GM18508 (cell line): Measurements from ENCODE around the gene ADGRB3.
"Not testable (repeated sequence)": the region's sequence is repeated elsewhere in the genome, so short reads cannot be mapped to it uniquely, and the experiment has no call there.

ENCODE experiments used
- ATAC-seq: cut with Tn5 transposase; IDR thresholded peaks from one replicate; pipeline ENCODE4 v1.9.1; 2021; ENCODE audit warnings: moderate number of reproducible peaks; ENCODE audit not compliant: insufficient read depth, unreplicated experiment

The ADGRB3 gene

DNA sequence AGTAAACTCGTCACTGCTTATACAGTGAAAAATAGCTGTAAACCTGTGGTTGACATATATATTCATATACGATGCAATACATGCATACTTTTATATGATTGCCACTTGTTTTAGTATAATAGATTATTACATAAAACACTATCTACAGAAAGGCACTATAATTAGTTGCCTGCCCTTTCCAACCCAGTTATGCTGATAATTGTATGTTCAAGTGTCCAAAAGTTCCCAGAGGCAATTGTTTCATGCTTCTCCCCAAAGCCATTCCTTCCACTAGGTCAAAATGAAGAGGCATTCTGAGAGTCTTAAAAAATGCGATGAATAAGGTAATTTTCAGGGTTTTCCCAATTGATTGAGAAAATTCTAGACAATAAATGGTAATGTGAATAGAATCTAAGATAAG, 727.1 kb downstream of the ADGRB3 start:
- no peak for ATAC-seq

DNA sequence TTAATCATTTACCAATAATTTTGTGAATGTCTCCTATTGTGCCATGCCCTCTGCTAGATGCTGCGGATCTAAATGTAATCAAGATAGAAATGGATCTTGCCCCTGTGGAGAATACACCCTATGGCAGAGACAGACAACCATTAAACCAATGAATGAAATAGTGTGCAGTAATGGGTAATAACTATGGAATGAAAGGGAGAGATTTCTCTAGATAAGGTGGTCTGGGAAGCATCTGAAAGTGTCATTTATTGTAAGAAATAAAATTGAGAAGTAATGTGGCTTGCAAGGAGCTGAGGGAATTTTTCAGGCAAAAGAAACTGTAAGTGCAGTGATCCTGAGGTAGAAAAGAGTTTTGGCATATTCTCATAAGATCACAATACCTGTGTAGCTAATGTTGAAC, 731.7 kb downstream of the ADGRB3 start:
- ATAC-seq: no peak

DNA sequence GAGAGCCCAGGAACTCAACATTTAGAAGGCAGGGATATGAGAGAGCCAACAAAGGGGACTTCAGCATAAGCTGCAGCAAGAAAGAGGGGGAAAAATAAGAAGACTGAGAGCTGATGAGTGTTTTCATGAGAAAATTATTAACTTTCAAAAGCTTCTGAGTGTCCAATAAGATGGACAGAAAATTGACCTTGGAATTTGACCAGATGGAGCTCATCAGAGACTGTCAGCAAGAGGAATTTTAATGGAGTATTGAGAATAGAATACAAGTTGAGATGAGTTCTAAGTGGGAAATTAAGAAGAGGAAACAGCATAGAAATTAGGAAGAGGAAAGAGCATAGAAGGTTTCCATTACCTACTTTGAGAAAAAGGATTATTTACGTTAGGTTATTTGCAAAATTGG, 733.5 kb downstream of the ADGRB3 start:
- no peak for ATAC-seq

DNA sequence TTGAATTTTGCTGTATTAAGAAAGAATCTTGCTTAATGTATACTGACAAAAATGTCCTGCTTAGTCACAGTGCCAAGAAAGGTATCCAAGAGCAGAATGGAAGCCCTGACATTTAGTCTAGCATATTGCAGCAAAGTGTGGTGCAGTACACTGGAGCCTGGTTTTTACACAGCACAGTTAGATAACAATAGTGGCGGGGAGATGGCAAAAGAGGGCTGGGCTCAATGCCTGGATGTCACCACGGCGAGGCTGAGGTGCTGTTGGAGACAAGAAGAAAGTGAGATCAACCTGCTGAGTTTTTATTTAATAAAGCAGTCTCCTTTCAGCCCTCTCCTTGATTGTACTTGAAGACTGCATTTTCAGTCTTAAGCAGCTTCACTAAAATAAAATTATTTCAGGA, 735.7 kb downstream of the ADGRB3 start:
- no peak for ATAC-seq

DNA sequence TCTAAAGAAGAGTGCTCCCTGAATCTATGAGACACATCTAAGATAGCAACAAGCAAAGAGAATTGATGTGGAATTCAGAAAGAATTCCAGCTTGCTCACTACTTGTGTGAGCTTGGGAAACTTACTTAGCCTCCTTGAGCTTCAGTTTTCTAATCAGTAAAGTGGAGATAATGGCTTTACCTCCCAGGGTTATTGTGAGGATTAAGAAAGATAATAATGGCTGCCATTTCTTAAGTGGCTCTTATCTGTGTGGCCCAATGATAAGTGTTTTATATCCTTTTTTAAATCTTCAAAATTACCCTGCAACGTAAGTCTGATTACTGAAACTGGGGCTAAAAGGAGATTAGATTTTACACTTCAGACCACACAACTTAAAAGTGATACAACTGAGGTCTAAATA, 743.2 kb downstream of the ADGRB3 start:
- ATAC-seq: no peak

DNA sequence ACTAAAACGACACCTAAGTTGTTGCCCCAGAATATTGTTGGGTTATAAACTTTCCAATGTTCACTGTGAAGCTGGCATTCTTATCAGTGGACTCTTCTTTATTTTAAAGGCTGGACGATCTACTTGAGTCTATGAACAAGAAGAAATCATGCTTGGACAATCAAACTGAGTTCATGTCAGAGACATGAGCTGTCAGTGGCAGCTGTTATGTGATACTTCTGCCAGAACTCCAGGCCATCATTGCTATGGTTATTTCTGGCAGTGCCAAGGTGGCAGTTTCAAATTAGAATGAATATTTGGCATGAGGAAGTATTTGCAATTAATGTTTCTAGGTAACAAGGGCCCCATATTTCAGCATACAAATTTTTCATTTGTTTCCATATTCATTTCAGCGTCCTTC, 744.4 kb downstream of the ADGRB3 start:
- no peak for ATAC-seq

DNA sequence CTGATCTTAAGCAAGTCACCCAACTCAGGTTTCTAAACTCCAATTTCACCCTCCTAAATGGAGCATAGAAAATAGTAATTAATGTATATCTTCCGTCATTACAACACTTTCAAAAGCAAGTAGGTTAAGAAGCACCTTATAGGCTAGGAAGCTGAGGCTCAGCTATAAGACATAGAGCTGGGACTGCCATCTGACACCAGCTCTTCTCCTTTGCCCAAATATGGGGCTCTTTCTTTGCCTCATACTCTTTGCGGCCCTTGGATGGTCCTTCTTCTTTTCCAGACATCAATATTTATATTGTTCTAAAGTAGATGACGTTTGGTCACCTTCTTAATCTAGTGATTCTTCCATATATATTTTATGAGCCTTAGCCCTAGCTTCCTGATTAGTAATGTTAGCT, 748.5 kb downstream of the ADGRB3 start:
- no peak for ATAC-seq

DNA sequence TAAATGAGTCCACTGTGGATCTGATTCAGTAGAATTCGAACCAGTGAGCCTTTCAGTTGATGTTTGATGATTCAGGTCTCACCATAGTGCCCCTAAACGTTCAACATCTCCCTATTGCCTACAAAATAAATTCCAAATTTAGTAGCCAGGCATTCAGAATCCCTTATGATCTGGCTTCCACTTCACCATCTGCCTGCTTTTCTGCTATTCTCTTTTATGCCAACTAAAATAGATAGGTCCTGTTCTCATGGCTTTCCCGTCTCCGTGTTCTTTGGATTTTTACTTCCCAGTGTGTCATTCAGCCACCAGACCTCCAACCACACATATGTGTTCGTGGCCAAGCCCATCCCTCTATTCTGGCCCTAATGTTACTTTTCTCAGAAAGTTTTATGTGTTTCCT, 751.3 kb downstream of the ADGRB3 start:
- ATAC-seq: no peak

DNA sequence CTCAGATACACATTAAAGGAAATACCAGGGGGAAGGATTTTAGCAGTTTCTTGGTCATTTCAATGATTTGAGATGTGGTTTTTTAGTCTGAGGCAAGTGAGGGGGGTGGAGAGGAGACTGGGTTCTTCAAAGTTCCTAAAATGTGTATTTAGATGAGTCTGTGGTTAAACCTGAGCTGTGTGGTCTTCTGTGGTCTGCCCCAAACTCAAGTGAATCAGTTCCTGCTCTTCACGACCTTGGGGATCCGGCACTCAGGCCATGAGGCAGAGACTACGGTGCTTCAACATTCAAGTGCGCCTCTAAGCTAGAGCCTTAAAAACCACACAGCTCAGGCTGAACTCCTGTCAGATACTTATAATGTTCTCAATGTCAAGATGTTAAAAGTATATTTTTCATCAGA, 755.0 kb downstream of the ADGRB3 start:
- ATAC-seq: no peak

DNA sequence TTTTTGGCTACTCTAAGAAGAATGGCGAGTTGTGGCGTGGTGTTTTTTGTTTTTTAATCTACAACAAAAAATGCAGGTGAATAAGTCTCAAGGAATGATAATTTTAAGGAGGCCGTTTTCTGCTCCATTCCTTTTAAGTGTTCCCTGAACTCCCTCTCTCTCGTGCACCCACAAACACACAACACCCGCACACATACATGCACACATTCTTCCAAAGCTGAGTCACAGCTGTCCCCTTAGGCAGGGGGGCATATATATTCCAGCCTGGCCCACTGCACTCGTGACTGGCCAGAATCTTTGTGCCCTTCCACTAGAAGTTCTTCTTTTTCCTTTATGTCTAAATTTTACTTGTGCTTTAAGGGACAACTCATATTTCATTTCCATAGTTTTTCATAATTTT, 756.0 kb downstream of the ADGRB3 start:
- ATAC-seq: no peak

DNA sequence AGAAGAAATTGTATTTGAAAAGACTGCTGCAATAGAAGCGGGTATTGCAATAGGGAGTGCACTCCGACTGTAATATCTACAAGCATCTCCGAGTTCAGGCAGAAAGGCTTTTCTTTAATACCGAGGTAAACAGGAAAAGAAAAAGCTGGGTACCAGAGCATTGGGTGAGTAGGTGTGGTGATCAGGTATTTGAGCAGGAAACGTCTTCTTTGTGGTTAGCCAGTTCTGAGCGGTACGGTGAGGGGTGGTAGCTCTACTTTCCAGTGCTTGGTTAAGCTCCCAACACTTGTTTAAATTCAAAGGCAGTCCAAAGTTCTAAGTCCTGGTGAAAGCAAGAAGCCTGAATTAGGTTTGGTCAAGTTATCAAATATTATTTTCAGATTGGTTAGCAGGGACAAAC, 757.7 kb downstream of the ADGRB3 start:
- no peak for ATAC-seq

DNA sequence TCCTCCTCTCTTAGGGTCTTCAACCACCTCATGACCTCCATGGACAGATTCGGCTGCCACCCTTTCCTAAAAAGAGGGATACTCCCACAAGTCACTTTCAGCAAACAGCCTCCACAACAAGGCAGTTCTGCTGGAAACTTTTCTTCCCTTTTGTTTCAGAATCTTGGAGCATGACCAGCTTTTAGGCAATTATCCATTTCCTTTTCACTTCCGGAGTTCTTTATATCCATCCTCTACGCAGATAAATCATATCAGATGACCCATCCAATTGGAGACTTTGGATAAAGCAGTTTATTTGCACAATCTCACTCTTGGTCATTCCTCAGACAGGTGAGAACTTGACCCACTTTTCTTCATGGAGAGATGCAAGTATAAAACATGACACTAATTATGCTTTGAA, 763.2 kb downstream of the ADGRB3 start:
- ATAC-seq: no peak

DNA sequence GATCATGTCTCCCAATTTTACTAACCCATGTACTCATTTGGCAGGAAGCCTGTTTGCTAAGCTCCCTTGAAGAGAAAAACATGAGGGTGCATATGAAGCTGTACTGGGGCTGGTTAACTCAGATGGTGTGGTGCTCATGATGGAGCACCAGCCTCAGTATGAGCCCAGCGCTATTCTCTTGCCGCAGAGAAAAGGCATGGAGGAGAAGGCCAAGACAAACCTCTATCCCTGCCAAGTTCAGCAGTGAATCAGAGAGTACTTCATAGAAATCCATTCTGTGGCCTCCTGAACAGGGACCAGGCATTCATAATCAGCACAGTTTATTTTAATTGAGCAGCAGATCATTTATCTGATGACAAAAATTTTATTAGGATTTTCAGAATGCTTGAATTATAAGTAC, 763.6 kb downstream of the ADGRB3 start:
- no peak for ATAC-seq

DNA sequence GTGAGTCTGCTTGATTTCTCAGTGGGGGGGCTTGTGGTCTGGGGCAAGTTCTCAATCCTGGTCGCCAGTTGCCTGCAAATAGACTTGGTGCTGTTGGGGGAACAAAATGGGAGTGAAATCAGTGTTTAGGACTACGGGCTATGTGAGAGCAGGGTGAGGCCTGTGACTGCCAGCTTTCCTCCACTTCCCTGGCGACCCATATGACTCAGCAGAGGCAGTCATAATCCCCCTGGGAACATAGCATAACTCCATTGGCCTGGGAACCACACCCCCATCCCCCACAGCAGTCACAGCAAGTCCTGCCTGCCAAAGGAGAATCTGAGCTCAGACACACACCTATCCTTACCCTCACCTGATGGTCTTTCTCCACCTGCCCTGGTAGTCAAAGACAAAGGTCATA, 773.8 kb downstream of the ADGRB3 start:
- ATAC-seq: no peak

DNA sequence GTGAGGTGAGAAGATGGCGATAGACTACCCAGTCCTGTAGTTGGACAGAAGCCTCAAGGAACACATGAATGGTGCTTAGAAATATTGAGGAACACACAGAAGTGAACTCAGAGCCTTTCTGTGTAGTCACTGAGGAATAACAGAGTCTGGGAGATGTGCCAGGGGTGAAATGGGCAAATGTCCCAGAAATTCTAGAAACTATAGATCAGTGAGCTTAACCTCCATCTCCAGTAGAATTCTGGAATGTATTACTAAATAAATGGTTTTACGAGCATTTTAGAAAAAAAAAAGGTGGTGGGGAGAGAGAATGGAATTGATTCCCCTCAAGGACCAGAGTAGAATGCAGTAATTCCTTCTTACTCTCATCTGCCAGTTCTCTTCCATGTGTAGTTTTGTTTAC, 781.7 kb downstream of the ADGRB3 start:
- ATAC-seq: no peak

DNA sequence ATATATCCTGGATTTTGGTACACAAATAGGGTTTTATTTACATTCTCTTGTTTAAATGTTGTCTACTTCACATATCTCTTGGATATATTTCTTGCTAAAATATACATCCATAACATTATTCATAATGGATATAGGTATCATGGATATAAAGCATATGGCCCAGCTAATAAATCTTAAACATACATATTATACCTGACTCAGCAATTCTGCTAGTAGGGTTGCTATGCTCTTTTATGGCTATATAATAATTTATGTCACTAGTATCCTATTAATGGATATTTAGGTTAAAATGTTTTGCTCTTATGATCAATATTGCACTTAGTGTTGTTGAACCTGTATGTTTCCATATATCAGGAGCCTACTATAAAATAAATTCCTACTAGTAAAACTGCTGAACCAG, 786.2 kb downstream of the ADGRB3 start:
- ATAC-seq: no peak

DNA sequence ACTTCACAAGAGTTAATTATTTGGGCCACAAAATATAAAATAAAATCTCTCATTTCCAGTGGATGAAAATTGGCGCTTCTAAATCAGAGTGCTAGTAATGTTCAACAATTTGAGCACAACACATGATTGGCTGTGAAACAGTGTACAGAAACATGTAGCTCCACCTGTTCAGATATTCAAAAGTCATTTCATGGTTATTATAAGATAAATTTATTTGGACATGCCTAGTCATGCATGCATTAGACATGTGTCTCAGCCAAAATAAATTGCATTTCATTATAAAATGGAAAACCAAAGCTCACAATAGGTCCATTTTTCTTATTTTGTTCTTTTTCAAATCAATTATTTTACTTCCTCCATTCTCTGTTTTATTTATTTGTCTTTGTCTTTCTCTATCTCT, 786.9 kb downstream of the ADGRB3 start:
- ATAC-seq: no peak

DNA sequence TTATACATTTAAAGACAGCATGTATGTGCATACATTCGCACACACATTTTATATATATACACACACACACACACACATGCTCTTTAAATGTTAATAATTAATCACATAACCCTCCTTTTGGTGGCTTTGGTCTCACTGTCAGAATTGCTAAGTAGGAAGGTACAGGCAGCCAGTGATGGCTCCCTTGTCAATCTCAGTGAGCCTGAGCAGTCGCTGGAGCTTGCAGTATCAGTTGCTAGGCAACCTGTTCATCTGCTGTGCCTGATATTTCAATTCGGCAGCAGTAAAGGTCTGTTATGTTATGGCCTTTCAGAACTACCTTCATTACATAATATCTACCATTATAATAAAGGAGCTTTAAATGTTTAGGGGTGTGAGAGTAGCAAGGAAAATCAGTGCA, 787.4 kb downstream of the ADGRB3 start:
- ATAC-seq: no peak

DNA sequence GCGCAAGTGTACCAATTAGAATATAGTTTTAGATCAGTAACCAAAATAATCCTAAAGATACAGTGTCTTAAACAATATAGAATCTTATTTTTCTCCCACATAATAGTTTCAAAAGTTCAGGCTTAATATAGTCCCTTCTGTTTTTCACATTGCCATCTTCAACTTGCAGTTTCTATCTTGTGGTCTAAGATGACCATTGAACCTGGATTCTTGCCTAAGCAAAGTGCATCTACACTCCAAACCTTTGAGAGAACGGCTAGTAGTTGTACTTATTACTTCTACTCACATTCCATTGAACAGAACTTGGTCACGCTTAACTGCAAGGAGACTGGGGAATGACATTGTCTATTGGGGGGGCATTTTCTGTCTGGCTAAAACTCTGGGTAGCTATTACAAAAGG, 788.7 kb downstream of the ADGRB3 start:
- no peak for ATAC-seq

DNA sequence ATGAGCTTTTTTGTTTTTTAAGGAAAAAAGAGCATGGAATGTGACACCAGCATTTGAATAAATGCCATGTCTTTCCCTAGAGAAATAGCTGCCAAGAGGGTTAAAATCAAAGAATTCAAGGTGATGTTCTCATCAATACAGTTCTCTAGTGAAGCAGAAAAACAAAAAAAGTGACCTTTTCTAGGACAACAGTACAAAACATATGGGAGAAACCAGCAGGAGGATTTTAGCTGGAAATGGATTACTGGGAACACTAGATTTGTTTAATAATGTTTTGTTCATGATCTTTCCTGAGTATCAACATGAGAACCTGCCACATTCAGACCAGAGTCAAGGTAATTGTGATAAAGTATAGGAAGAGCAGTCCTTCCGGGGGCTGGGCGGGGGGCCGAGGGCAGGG, 789.5 kb downstream of the ADGRB3 start:
- no peak for ATAC-seq

DNA sequence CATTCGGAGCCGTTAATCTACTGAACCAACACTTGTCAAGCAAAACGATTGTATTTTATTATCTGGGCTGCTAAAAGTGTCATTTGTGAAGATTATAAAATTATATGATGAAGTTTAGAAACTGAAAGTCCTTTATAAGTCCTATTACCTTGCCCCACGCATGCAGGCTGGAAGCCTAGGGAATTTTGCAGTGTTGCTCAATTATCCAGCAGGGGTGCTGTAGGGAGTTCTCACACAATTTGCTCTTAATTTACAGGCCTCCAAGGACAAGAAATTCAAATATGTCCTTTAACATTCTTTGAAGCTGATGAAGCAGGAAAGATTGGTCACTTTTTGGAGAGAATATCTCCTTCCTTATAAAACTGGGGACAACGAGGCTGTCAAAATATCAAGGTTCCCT, 792.8 kb downstream of the ADGRB3 start:
- ATAC-seq: no peak

DNA sequence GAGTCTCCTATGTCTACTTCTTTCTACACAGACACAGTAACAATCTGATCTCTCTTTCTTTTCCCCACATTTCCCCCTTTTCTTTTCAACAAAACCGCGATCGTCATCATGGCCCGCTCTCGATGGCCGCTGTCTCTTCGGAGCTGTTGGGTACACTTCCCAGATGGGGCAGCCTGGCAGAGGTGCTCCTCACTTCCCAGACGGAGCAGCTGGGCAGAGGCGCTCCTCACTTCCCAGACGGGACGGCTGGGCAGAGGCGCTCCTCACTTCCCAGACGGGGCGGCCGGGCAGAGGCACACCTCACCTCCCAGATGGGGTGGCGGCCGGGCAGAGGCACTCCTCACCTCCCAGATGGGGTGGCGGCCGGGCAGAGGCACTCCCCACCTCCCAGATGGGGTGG, 797.1 kb downstream of the ADGRB3 start:
- ATAC-seq: not testable (repeated sequence)

DNA sequence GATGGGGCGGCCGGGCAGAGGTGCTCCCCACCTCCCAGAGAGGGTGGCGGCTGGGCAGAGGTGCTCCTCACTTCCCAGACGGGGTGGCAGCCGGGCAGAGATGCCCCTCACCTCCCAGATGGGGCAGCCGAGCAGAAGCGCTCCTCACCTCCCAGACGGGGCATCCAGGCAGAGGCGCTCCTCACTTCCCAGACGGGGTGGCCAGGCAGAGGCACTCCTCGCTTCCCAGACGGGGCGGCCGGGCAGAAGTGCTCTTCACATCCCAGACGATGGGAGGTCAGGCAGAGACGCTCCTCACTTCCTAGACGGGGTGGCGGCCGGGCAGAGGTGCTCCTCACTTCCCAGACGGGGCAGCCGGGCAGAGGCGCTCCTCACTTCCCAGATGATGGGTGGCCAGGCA, 798.0 kb downstream of the ADGRB3 start:
- not testable (repeated sequence) for ATAC-seq
